ENCODE measurements around the gene FREM2. TPM values are rescaled to one million over a fixed set of nuclear protein-coding genes. Genes with fewer than 3 reads are reported as not detected.

Gene FREM2
- total RNA-seq, 1 experiment from 2014 or later = 0.05 TPM

GRCh38 chr13:38680912-38681311 is 6.0 kb upstream of the FREM2 start:
- CTCF ChIA-PET = no interaction called here
- Histone ChIP-seq H3K36me3 (ENCODE audit: control insufficient read depth in 1 of 2, insufficient read depth in 2 of 2, low read length in 2 of 2) (no peaks in the 10 kb centered on the region), H3K27me3 (ENCODE audit: insufficient read depth, low read length) (no peaks in the 10 kb centered on the region), H3K27ac (ENCODE audit: low read depth, low read length) (no peak overlapping the region), H2AFZ (ENCODE audit: low read depth, low read length, poor library complexity, severe bottlenecking) (no peak overlapping the region), H3K9me2 (ENCODE audit: insufficient read depth) (no peaks in the 10 kb centered on the region), H3K9me3 (ENCODE audit: control insufficient read depth in 1 of 2, insufficient read depth in 1 of 2, low read depth in 1 of 2, low read length in 2 of 2) (peaks cover 3 to 4% of the 10 kb centered on the region in 2 experiments; a peak in 1 of 4 replicates), H3K9ac (ENCODE audit: low read length) (no peak overlapping the region), H3K4me1 (ENCODE audit: control insufficient read depth in 1 of 2, insufficient read depth in 2 of 2, low read length in 2 of 2) (no peaks in the 10 kb centered on the region), H4K20me1 (ENCODE audit: insufficient read depth) (no peaks in the 10 kb centered on the region), H3K4me3 (replicated peaks in 1 of 2; ENCODE audit: low read depth in 1 of 2, low read length in 2 of 2) (no peak overlapping the region), H3K79me2 (ENCODE audit: insufficient read depth, low read length) (no peaks in the 10 kb centered on the region), H3K4me2 (ENCODE audit: low read length) (no peak overlapping the region)
- no TSS peak for BruUV-seq (replicated peaks)
- RAD21 ChIA-PET (ENCODE audit: low non-redundant PET in 1 of 2, low total read pairs in 2 of 2, uncharacterized antibody in 2 of 2, unreplicated experiment in 2 of 2) = no interaction called here
- intact Hi-C loops (cut with micrococcal nuclease) = no loop called here
- ATAC-seq (no peak), DNase-seq (ENCODE audit: low read depth, low spot score) (no peak)
- POLR2A ChIA-PET = no interaction called here
- no peak for TF ChIP-seq POLR2A (IDR thresholded peaks at IDR 0.05; ENCODE audit: borderline replicate concordance, extremely low read depth, insufficient read depth, insufficient read length)
- TF ChIP-seq EGR1 (IDR thresholded peaks at IDR 0.05; ENCODE audit: low read depth) = no peak
- no peak for TF ChIP-seq CTCF (IDR thresholded peaks at IDR 0.05 in 2 of 3, conservative IDR thresholded peaks at IDR 0.05 in 1 of 3; ENCODE audit: borderline replicate concordance in 1 of 3, insufficient read depth in 1 of 3, low read depth in 2 of 3, low read length in 2 of 3)
- TF ChIP-seq MAX (IDR thresholded peaks at IDR 0.05) = no peak
- TF ChIP-seq SP1 (IDR thresholded peaks at IDR 0.05; ENCODE audit: low read depth) = no peak
- TF ChIP-seq JUND (IDR thresholded peaks at IDR 0.05) = no peak
- no peak for TF ChIP-seq TCF7L2 (IDR thresholded peaks at IDR 0.05; ENCODE audit: borderline replicate concordance, extremely low read depth, insufficient read depth, insufficient read length)
- TF ChIP-seq SRF (IDR thresholded peaks at IDR 0.05; ENCODE audit: low read depth) = no peak
- no peak for TF ChIP-seq ZFX (IDR thresholded peaks at IDR 0.05)
- no peak for TF ChIP-seq REST (IDR thresholded peaks at IDR 0.05; ENCODE audit: low read depth)
- TF ChIP-seq POLR2AphosphoS5 (IDR thresholded peaks at IDR 0.05; ENCODE audit: low read depth, low read length) = no peak
- TF ChIP-seq FOSL1 (IDR thresholded peaks at IDR 0.05; ENCODE audit: low read depth) = no peak
- TF ChIP-seq ATF3 (IDR thresholded peaks at IDR 0.05) = no peak
- no peak for TF ChIP-seq YY1 (IDR thresholded peaks at IDR 0.05; ENCODE audit: extremely low read depth, insufficient replicate concordance, low read depth, low read length)
- TF ChIP-seq EZH2phosphoT487 (IDR thresholded peaks at IDR 0.05; ENCODE audit: borderline replicate concordance) = no peak
- TF ChIP-seq CBX3 (IDR thresholded peaks at IDR 0.05; ENCODE audit: low read depth) = no peak

All from HCT116 (cell line).